Ishikawa (cell line): Measurements from ENCODE around the gene HAGH.
A peak's percentile ranks its signal among the peaks of the same experiment; 100 is the strongest.

ENCODE experiments used
- EP300 ChIP-seq: IDR thresholded peaks from 2 replicates; pipeline ENCODE4 v1.6.1; 2012; ENCODE audit warnings: borderline replicate concordance
- TEAD4 ChIP-seq: IDR thresholded peaks from 2 replicates; pipeline ENCODE4 v1.6.1; 2012
- USF1 ChIP-seq: IDR thresholded peaks from 2 replicates; pipeline ENCODE4 v1.6.1; 2012

GRCh38 chr16:1826691-1827573 is at the start of gene HAGH, which contains the start of gene FAHD1:
- TF ChIP-seq EP300 (peak; percentile 46; the same call in 1 of the 2 replicates), USF1 (peak; percentile 100), TEAD4 (peak; percentile 8; the same call in 1 of the 2 replicates)
